Gastroesophageal sphincter (tissue), 4 donors: ENCODE data around the gene TYRO3. TPM values are rescaled to one million over a fixed set of nuclear protein-coding genes. Genes with fewer than 3 reads are reported as not detected.
A peak's percentile ranks its signal among the peaks of the same experiment; 100 is the strongest.

Experiments used
- ATAC-seq: fragments of 150-250 bp; one replicate; pipeline ENCODE4 v1.9.1; 2016; ENCODE audit warnings: mild to moderate bottlenecking, moderate library complexity
- H3K27ac ChIP-seq, 4 donors: fragments of 200-600 bp; sonication (generic) in 3 of 4; 1 replicate in 3 of 4; 2 replicates in 1 of 4; pipeline ENCODE4 v1.5.1; 2016 to 2019
- H3K27me3 ChIP-seq: fragments of 200-600 bp; sonication (generic); one replicate; pipeline ENCODE4 v1.5.1; 2019
- H3K36me3 ChIP-seq, 2 donors: fragments of 200-600 bp; sonication (generic); one replicate each; pipeline ENCODE4 v1.5.1; 2019; ENCODE audit warnings: control low read depth in 1 of 2
- H3K4me1 ChIP-seq, 3 donors: fragments of 200-600 bp; sonication (generic); 1 replicate in 2 of 3; 2 replicates in 1 of 3; pipeline ENCODE4 v1.5.1; 2016 to 2019; ENCODE audit warnings: control low read depth in 2 of 3
- H3K4me3 ChIP-seq, 2 donors: fragments of 200-600 bp; sonication (generic); one replicate each; pipeline ENCODE4 v1.5.1; 2019; ENCODE audit warnings: mild to moderate bottlenecking in 1 of 2, moderate library complexity in 1 of 2
- H3K9me3 ChIP-seq, 3 donors: fragments of 200-600 bp; sonication (generic); one replicate each; pipeline ENCODE4 v1.5.1; 2017 to 2019; ENCODE audit warnings: control low read depth in 2 of 3
- CTCF ChIP-seq, 4 experiments: fragments of 200-600 bp in 2 of 4; fragments of 450-650 bp in 2 of 4; sonication (generic) in 1 of 4; IDR thresholded peaks; one replicate each; pipeline ENCODE4 v1.5.1; 2017 to 2019; ENCODE audit warnings: antibody characterized with exemption in 4 of 4, mild to moderate bottlenecking in 2 of 4, moderate library complexity in 2 of 4
- EP300 ChIP-seq: sonication (generic); formaldehyde crosslinking; IDR thresholded peaks from one replicate; pipeline ENCODE4 v1.6.1; 2017; ENCODE audit warnings: antibody characterized with exemption, mild to moderate bottlenecking
- POLR2A ChIP-seq, 2 donors: fragments of 450-650 bp; IDR thresholded peaks; one replicate each; pipeline ENCODE4 v1.6.1; 2017; ENCODE audit warnings: antibody characterized with exemption in 2 of 2, mild to moderate bottlenecking in 2 of 2, moderate library complexity in 1 of 2
- POLR2AphosphoS5 ChIP-seq: sonication (generic); formaldehyde crosslinking; IDR thresholded peaks from one replicate; pipeline ENCODE4 v1.6.1; 2017; ENCODE audit warnings: antibody characterized with exemption
- WGBS, 2 donors: methylation state at CpG; one replicate each; pipeline ENCODE4 v1.1.5; 2018; ENCODE audit warnings: low coverage in 1 of 2; 5-methylcytosine and 5-hydroxymethylcytosine counted together
- total RNA-seq, 4 donors: library from RNA; depleted of rRNA; stranded (reverse); fragments of >200 nt; gene quantifications; one replicate each; pipeline ENCODE4 v1.1.0, GENCODE V29; 2016

Gene TYRO3
- total RNA-seq, 4 donors from 2014 or later, result 3.1 to 9.5 (median 8.4) TPM

GRCh38 chr15:41543521-41543870 is 15.5 kb upstream of the TYRO3 start:
- TF ChIP-seq CTCF (IDR thresholded peaks at IDR 0.05) (no peak), EP300 (no peak), POLR2A (IDR thresholded peaks at IDR 0.05) (no peak)
- Histone ChIP-seq H3K36me3 (no peaks in the 10 kb centered on the region), H3K27ac (peak overlapping the region in 3 of 4 donors; percentile 80 to 84 (median 82)), H3K27me3 (peaks cover 2% of the 10 kb centered on the region), H3K4me3 (peak overlapping the region; percentile 85 to 88), H3K4me1 (peaks cover 0 to 21% (median 5%) of the 10 kb centered on the region in 3 donors), H3K9me3 (no peaks in the 10 kb centered on the region)
- no peak for ATAC-seq
- WGBS, 2 donors, result 3 to 11% methylated on average over 7 to 8 of the region's 8 CpGs

- WGBS, 2 donors, result 49% methylated on average over 7 of the region's 15 CpGs; no CpG with 5 or more reads in 1 of the 2 donors
- H3K9me3 ChIP-seq, result no peaks in the 10 kb centered on the region
- TF ChIP-seq POLR2A (IDR thresholded peaks at IDR 0.05) (no peak), EP300 (no peak), CTCF (IDR thresholded peaks at IDR 0.05) (no peak), POLR2AphosphoS5 (no peak)
- H3K4me3 ChIP-seq, result peak overlapping the region; percentile 85 to 88
- peak; percentile 53 for ATAC-seq
- peaks cover 6% of the 10 kb centered on the region for H3K27me3 ChIP-seq
- H3K36me3 ChIP-seq, result no peaks in the 10 kb centered on the region
- H3K27ac ChIP-seq, result peak overlapping the region in 3 of 4 donors; percentile 80 to 84 (median 82)
- peaks cover 0 to 21% (median 5%) of the 10 kb centered on the region in 3 donors for H3K4me1 ChIP-seq
These were observed 14.4 kb upstream of the TYRO3 start for GRCh38 chr15:41544650-41545015.

GRCh38 chr15:41545218-41545617 is 13.8 kb upstream of the TYRO3 start:
- peaks cover 6% of the 10 kb centered on the region for H3K27me3 ChIP-seq
- TF ChIP-seq CTCF (IDR thresholded peaks at IDR 0.05), result no peak
- TF ChIP-seq POLR2AphosphoS5, result no peak
- no peak for TF ChIP-seq POLR2A (IDR thresholded peaks at IDR 0.05)
- no peak for TF ChIP-seq EP300
- WGBS, 2 donors, result 92% methylated on average over 2 of the region's 3 CpGs; no CpG with 5 or more reads in 1 of the 2 donors
- no peak overlapping the region for H3K27ac ChIP-seq
- no peaks in the 10 kb centered on the region for H3K36me3 ChIP-seq
- peaks cover 0 to 21% (median 5%) of the 10 kb centered on the region in 3 donors for H3K4me1 ChIP-seq
- no peaks in the 10 kb centered on the region for H3K9me3 ChIP-seq
- no peak overlapping the region for H3K4me3 ChIP-seq
- ATAC-seq, result no peak

- 78 to 81% methylated on average over 8 to 12 of the region's 13 CpGs for WGBS, 2 donors
- ATAC-seq, result no peak
- H3K36me3 ChIP-seq, result no peaks in the 10 kb centered on the region
- H3K27me3 ChIP-seq, result peaks cover 6% of the 10 kb centered on the region
- no peak overlapping the region for H3K27ac ChIP-seq
- no peak overlapping the region for H3K4me3 ChIP-seq
- no peaks in the 10 kb centered on the region for H3K9me3 ChIP-seq
- peaks cover 0 to 21% (median 5%) of the 10 kb centered on the region in 3 donors for H3K4me1 ChIP-seq
- TF ChIP-seq POLR2AphosphoS5 (no peak), CTCF (IDR thresholded peaks at IDR 0.05) (no peak), POLR2A (IDR thresholded peaks at IDR 0.05) (no peak), EP300 (no peak)
These were observed 11.9 kb upstream of the TYRO3 start for GRCh38 chr15:41546851-41547786.
